ENCODE measurements around the gene OLR1. TPM values are rescaled to one million over a fixed set of nuclear protein-coding genes. Genes with fewer than 3 reads are reported as not detected.

Gene OLR1
- total RNA-seq, 1 donor from 2014 or later, result not detected

- no peak for TF ChIP-seq CTCF (IDR thresholded peaks at IDR 0.05; ENCODE audit: insufficient read depth, low read length, severe bottlenecking)
- DNase-seq (ENCODE audit: low read depth) (no peak), FAIRE-seq (no peak)
- H3K27me3 ChIP-seq (ENCODE audit: control insufficient read depth, insufficient read depth, low read length), result peaks cover 3% of the 10 kb centered on the region
- no peaks in the 10 kb centered on the region for H3K36me3 ChIP-seq (ENCODE audit: control insufficient read depth, insufficient read depth, low read length)
- H3K4me3 ChIP-seq (ENCODE audit: low read depth, low read length), result no peak overlapping the region
Measured at GRCh38 chr12:10160617-10161385, 11.1 kb downstream of the OLR1 start.

- Histone ChIP-seq H3K27me3 (ENCODE audit: control insufficient read depth, insufficient read depth, low read length) (peaks cover 3% of the 10 kb centered on the region), H3K4me3 (ENCODE audit: low read depth, low read length) (no peak overlapping the region), H3K36me3 (ENCODE audit: control insufficient read depth, insufficient read depth, low read length) (no peaks in the 10 kb centered on the region)
- DNase-seq (ENCODE audit: low read depth) (no peak), FAIRE-seq (no peak)
- no peak for TF ChIP-seq CTCF (IDR thresholded peaks at IDR 0.05; ENCODE audit: insufficient read depth, low read length, severe bottlenecking)
Measured at GRCh38 chr12:10159280-10159679, 12.7 kb downstream of the OLR1 start.

GRCh38 chr12:10158406-10158805 is 13.5 kb downstream of the OLR1 start:
- TF ChIP-seq CTCF (IDR thresholded peaks at IDR 0.05; ENCODE audit: insufficient read depth, low read length, severe bottlenecking), result no peak

GRCh38 chr12:10155966-10156365 is 16.0 kb downstream of the OLR1 start:
- no peaks in the 10 kb centered on the region for H3K36me3 ChIP-seq (ENCODE audit: control insufficient read depth, insufficient read depth, low read length)
- no peak for TF ChIP-seq CTCF (IDR thresholded peaks at IDR 0.05; ENCODE audit: insufficient read depth, low read length, severe bottlenecking)
- H3K27me3 ChIP-seq (ENCODE audit: control insufficient read depth, insufficient read depth, low read length), result peaks cover 3% of the 10 kb centered on the region
- no peak overlapping the region for H3K4me3 ChIP-seq (ENCODE audit: low read depth, low read length)
- DNase-seq (ENCODE audit: low read depth) (no peak), FAIRE-seq (no peak)

More at GRCh38 chr12:10158406-10158805, 13.5 kb downstream of the OLR1 start:
- DNase-seq (ENCODE audit: low read depth), result no peak
- Histone ChIP-seq H3K27me3 (ENCODE audit: control insufficient read depth, insufficient read depth, low read length) (peaks cover 3% of the 10 kb centered on the region), H3K36me3 (ENCODE audit: control insufficient read depth, insufficient read depth, low read length) (no peaks in the 10 kb centered on the region), H3K4me3 (ENCODE audit: low read depth, low read length) (no peak overlapping the region)
- no peak for FAIRE-seq

DNA sequence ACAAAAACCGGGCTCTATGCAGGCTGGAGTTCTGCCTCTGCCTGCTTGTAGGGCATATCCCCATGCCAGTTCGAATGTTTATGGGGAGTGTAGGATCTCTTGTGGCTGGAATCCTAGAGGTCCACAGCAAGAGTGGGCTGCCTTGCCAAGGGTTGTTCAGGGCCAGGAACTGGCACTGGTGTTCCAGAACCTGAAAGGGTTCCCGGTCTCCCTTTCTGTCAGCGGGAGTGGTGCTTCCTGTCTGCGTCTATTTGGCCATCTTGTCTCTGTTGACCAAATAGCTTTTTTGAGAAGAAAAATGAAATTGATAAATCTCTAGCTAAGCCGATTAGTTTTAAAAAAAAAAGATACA is 17.8 kb downstream of the OLR1 start:
- H3K4me3 ChIP-seq (ENCODE audit: low read depth, low read length), result no peak overlapping the region
- TF ChIP-seq CTCF (IDR thresholded peaks at IDR 0.05; ENCODE audit: insufficient read depth, low read length, severe bottlenecking), result no peak
- FAIRE-seq (no peak), DNase-seq (ENCODE audit: low read depth) (no peak)
- H3K27me3 ChIP-seq (ENCODE audit: control insufficient read depth, insufficient read depth, low read length), result no peaks in the 10 kb centered on the region
- no peaks in the 10 kb centered on the region for H3K36me3 ChIP-seq (ENCODE audit: control insufficient read depth, insufficient read depth, low read length)
